HepG2 (cell line): Measurements from ENCODE around the gene NET1. TPM values are rescaled to one million over a fixed set of nuclear protein-coding genes. Genes with fewer than 3 reads are reported as not detected.
A peak's percentile ranks its signal among the peaks of the same experiment; 100 is the strongest.

Experiments used
- ASH2L ChIP-seq: fragments of 300-600, 200-600 bp; sonication (generic); IDR thresholded peaks from 2 replicates; pipeline ENCODE4 v1.7.0; 2017; ENCODE audit warnings: low read depth, mild to moderate bottlenecking, moderate library complexity, mixed read lengths, low read length; ENCODE audit not compliant: insufficient read length
- BHLHE40 ChIP-seq: IDR thresholded peaks from 2 replicates; pipeline ENCODE4 v1.6.1; 2011; ENCODE audit warnings: low read length, improper control_type of control experiment
- HDAC2 ChIP-seq: sonication (generic); formaldehyde crosslinking; IDR thresholded peaks from 2 replicates; pipeline ENCODE4 v1.4.0; 2020; ENCODE audit warnings: missing genetic modification reagents
- HNRNPL ChIP-seq: fragments of 200-400 bp; formaldehyde crosslinking; IDR thresholded peaks from 2 replicates; pipeline ENCODE4 v1.6.1; 2017; ENCODE audit warnings: mild to moderate bottlenecking, low read depth, low read length
- KLF12 ChIP-seq: sonication (generic); formaldehyde crosslinking; IDR thresholded peaks from 2 replicates; pipeline ENCODE4 v1.4.0; 2020; ENCODE audit warnings: missing genetic modification reagents, borderline replicate concordance
- REXO4 ChIP-seq: sonication (generic); formaldehyde crosslinking; IDR thresholded peaks from 2 replicates; pipeline ENCODE4 v1.8.0; 2022; ENCODE audit warnings: missing genetic modification reagents, mild to moderate bottlenecking, borderline replicate concordance
- SCMH1 ChIP-seq: sonication (generic); formaldehyde crosslinking; IDR thresholded peaks from 2 replicates; pipeline ENCODE4 v1.9.0; 2021; ENCODE audit warnings: missing genetic modification reagents, mild to moderate bottlenecking, borderline replicate concordance
- SMYD3 ChIP-seq: sonication (generic); formaldehyde crosslinking; IDR thresholded peaks from 2 replicates; pipeline ENCODE4 v1.8.1; 2023; ENCODE audit warnings: mild to moderate bottlenecking, missing genetic modification reagents
- TCF7L2 ChIP-seq: IDR thresholded peaks from 2 replicates; pipeline ENCODE4 v1.6.1; 2011; ENCODE audit warnings: mild to moderate bottlenecking, low read depth, low read length, moderate library complexity
- ZNF772 ChIP-seq: sonication (generic); formaldehyde crosslinking; IDR thresholded peaks from 2 replicates; pipeline ENCODE4 v1.5.0; 2020; ENCODE audit warnings: mild to moderate bottlenecking, missing genetic modification reagents
- polyA plus RNA-seq, 8 experiments: library from polyadenylated mRNA; depleted of rRNA in 3 of 8; stranded (reverse) in 7 of 8; unstranded in 1 of 8; fragments of >200 nt; fragmentation: Illumina TruSeq in 4 of 8; extraction: Trizol in 4 of 8; gene quantifications; 2 replicates each; pipeline versions ENCODE4 v1.2.1 to v1.2.3, GENCODE V29; 2011 to 2016; ENCODE audit warnings: low read depth in 4 of 8, missing spikeins in 1 of 8, mixed read lengths in 1 of 8; ENCODE audit not compliant: insufficient read depth in 1 of 8
- total RNA-seq, 5 experiments: library from RNA; depleted of rRNA; stranded (reverse); fragments of >200 nt; fragmentation: Illumina TruSeq; extraction: Trizol; gene quantifications; 2 replicates each; pipeline ENCODE4 v1.2.3, GENCODE V29; 2016; ENCODE audit warnings: low read depth in 1 of 5
- TF ChIP-seq, protein P1 (sequence below): fragments of 450-650 bp; IDR thresholded peaks from 2 replicates; pipeline ENCODE4 v1.6.1; 2017; ENCODE audit warnings: mild to moderate bottlenecking
- TF ChIP-seq, protein P2 (sequence below): sonication (generic); formaldehyde crosslinking; IDR thresholded peaks from 2 replicates; pipeline ENCODE4 v1.5.0; 2020; ENCODE audit warnings: missing genetic modification reagents, mild to moderate bottlenecking, borderline replicate concordance
- TF ChIP-seq, protein P3 (sequence below): sonication (generic); formaldehyde crosslinking; IDR thresholded peaks from 2 replicates; pipeline ENCODE4 v1.4.0; 2020; ENCODE audit warnings: low read depth, mild to moderate bottlenecking, missing genetic modification reagents
- TF ChIP-seq, protein P4 (sequence below): sonication (generic); formaldehyde crosslinking; conservative IDR thresholded peaks from 2 replicates; pipeline ENCODE4 v1.4.0; 2020; ENCODE audit warnings: missing genetic modification reagents
- TF ChIP-seq, protein P5 (sequence below): IDR thresholded peaks from 2 replicates; pipeline ENCODE4 v1.4.0; 2020; ENCODE audit warnings: mild to moderate bottlenecking, missing genetic modification reagents
- TF ChIP-seq, protein P6 (sequence below): sonication (generic); formaldehyde crosslinking; IDR thresholded peaks from 2 replicates; pipeline ENCODE4 v1.4.0; 2020; ENCODE audit warnings: mild to moderate bottlenecking, missing genetic modification reagents

Gene NET1
- total and polyA plus RNA-seq, 2 of the 13 experiments (the other 11 are each of a cell fraction or from before 2014, with no cell fraction given): 48.1 to 65.8 TPM

DNA sequence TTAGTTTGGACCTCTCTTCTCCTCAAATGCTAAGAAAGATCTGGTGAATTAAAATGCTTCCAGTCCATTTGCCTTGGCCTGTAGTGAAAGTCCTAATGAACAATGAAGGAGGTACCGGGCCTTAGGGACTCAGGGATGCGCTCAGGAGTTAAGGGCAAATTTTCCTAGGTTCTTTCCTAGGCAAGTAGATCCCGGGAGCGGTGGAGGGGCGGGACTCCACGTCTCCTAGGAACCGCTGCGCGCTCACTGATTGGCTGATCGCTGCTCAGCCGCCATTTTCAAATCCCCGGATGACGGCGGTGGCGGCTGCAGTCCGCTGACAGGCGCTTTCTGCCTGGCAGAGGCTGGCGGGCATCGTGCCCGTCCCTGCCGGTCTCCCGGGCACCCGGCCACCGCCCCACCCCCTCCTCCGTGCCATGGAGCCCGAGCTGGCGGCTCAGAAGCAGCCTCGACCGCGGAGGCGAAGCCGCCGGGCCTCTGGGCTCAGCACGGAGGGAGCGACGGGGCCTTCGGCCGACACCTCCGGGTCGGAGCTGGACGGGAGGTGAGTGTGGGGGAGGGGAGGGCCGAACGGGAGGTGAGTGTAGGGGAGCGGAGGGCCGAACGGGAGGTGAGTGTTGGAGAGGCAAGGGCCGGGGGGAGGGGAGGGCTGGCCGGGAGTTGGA is at the start of gene NET1 (continued):
- TF ChIP-seq, protein P1, sequence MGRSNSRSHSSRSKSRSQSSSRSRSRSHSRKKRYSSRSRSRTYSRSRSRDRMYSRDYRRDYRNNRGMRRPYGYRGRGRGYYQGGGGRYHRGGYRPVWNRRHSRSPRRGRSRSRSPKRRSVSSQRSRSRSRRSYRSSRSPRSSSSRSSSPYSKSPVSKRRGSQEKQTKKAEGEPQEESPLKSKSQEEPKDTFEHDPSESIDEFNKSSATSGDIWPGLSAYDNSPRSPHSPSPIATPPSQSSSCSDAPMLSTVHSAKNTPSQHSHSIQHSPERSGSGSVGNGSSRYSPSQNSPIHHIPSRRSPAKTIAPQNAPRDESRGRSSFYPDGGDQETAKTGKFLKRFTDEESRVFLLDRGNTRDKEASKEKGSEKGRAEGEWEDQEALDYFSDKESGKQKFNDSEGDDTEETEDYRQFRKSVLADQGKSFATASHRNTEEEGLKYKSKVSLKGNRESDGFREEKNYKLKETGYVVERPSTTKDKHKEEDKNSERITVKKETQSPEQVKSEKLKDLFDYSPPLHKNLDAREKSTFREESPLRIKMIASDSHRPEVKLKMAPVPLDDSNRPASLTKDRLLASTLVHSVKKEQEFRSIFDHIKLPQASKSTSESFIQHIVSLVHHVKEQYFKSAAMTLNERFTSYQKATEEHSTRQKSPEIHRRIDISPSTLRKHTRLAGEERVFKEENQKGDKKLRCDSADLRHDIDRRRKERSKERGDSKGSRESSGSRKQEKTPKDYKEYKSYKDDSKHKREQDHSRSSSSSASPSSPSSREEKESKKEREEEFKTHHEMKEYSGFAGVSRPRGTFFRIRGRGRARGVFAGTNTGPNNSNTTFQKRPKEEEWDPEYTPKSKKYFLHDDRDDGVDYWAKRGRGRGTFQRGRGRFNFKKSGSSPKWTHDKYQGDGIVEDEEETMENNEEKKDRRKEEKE: no peak
- TF ChIP-seq, protein P2, sequence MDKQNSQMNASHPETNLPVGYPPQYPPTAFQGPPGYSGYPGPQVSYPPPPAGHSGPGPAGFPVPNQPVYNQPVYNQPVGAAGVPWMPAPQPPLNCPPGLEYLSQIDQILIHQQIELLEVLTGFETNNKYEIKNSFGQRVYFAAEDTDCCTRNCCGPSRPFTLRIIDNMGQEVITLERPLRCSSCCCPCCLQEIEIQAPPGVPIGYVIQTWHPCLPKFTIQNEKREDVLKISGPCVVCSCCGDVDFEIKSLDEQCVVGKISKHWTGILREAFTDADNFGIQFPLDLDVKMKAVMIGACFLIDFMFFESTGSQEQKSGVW (CRISPR knock-in tag): no peak
- no peak for TF ChIP-seq ZNF772 (CRISPR knock-in tag)
- TF ChIP-seq, protein P3, sequence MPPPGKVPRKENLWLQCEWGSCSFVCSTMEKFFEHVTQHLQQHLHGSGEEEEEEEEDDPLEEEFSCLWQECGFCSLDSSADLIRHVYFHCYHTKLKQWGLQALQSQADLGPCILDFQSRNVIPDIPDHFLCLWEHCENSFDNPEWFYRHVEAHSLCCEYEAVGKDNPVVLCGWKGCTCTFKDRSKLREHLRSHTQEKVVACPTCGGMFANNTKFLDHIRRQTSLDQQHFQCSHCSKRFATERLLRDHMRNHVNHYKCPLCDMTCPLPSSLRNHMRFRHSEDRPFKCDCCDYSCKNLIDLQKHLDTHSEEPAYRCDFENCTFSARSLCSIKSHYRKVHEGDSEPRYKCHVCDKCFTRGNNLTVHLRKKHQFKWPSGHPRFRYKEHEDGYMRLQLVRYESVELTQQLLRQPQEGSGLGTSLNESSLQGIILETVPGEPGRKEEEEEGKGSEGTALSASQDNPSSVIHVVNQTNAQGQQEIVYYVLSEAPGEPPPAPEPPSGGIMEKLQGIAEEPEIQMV (CRISPR knock-in tag): no peak
- TF ChIP-seq, protein P4, sequence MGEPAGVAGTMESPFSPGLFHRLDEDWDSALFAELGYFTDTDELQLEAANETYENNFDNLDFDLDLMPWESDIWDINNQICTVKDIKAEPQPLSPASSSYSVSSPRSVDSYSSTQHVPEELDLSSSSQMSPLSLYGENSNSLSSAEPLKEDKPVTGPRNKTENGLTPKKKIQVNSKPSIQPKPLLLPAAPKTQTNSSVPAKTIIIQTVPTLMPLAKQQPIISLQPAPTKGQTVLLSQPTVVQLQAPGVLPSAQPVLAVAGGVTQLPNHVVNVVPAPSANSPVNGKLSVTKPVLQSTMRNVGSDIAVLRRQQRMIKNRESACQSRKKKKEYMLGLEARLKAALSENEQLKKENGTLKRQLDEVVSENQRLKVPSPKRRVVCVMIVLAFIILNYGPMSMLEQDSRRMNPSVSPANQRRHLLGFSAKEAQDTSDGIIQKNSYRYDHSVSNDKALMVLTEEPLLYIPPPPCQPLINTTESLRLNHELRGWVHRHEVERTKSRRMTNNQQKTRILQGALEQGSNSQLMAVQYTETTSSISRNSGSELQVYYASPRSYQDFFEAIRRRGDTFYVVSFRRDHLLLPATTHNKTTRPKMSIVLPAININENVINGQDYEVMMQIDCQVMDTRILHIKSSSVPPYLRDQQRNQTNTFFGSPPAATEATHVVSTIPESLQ: no peak
- TF ChIP-seq, protein P5, sequence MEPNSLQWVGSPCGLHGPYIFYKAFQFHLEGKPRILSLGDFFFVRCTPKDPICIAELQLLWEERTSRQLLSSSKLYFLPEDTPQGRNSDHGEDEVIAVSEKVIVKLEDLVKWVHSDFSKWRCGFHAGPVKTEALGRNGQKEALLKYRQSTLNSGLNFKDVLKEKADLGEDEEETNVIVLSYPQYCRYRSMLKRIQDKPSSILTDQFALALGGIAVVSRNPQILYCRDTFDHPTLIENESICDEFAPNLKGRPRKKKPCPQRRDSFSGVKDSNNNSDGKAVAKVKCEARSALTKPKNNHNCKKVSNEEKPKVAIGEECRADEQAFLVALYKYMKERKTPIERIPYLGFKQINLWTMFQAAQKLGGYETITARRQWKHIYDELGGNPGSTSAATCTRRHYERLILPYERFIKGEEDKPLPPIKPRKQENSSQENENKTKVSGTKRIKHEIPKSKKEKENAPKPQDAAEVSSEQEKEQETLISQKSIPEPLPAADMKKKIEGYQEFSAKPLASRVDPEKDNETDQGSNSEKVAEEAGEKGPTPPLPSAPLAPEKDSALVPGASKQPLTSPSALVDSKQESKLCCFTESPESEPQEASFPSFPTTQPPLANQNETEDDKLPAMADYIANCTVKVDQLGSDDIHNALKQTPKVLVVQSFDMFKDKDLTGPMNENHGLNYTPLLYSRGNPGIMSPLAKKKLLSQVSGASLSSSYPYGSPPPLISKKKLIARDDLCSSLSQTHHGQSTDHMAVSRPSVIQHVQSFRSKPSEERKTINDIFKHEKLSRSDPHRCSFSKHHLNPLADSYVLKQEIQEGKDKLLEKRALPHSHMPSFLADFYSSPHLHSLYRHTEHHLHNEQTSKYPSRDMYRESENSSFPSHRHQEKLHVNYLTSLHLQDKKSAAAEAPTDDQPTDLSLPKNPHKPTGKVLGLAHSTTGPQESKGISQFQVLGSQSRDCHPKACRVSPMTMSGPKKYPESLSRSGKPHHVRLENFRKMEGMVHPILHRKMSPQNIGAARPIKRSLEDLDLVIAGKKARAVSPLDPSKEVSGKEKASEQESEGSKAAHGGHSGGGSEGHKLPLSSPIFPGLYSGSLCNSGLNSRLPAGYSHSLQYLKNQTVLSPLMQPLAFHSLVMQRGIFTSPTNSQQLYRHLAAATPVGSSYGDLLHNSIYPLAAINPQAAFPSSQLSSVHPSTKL (CRISPR knock-in tag): peak; percentile 17; the same call in 1 of the 2 replicates
- TF ChIP-seq SMYD3: no peak
- no peak for TF ChIP-seq BHLHE40
- peak; percentile 86 for TF ChIP-seq ASH2L
- TF ChIP-seq REXO4 (CRISPR knock-in tag): no peak
- TF ChIP-seq HNRNPL: peak; percentile 95
- TF ChIP-seq, protein P6, sequence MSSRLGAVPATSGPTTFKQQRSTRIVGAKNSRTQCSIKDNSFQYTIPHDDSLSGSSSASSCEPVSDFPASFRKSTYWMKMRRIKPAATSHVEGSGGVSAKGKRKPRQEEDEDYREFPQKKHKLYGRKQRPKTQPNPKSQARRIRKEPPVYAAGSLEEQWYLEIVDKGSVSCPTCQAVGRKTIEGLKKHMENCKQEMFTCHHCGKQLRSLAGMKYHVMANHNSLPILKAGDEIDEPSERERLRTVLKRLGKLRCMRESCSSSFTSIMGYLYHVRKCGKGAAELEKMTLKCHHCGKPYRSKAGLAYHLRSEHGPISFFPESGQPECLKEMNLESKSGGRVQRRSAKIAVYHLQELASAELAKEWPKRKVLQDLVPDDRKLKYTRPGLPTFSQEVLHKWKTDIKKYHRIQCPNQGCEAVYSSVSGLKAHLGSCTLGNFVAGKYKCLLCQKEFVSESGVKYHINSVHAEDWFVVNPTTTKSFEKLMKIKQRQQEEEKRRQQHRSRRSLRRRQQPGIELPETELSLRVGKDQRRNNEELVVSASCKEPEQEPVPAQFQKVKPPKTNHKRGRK (CRISPR knock-in tag): no peak
- TF ChIP-seq TCF7L2: no peak
- TF ChIP-seq HDAC2 (CRISPR knock-in tag): peak; percentile 44; the same call in 1 of the 2 replicates
- TF ChIP-seq SCMH1 (CRISPR knock-in tag): no peak
- no peak for TF ChIP-seq KLF12 (CRISPR knock-in tag)
